Left lung (tissue), 10 donors: Measurements from ENCODE around the gene MED27. TPM values are rescaled to one million over a fixed set of nuclear protein-coding genes. Genes with fewer than 3 reads are reported as not detected.

Experiments used
- ATAC-seq: fragments of 200-7000 bp; cut with Tn5 transposase; one replicate; pipeline ENCODE4 v1.9.1; 2020; ENCODE audit warnings: moderate library complexity
- DNase-seq, 4 donors: peaks; one replicate each; pipeline ENCODE4 v3.0.0-alpha.2; 2013 to 2020
- H3K27ac ChIP-seq, 2 donors: fragments of 200-600 bp; sonication (generic) in 1 of 2; one replicate each; pipeline versions ENCODE4 v1.5.0 to v1.8.0; 2020 to 2021
- H3K27me3 ChIP-seq, 2 donors: fragments of 200-600 bp; sonication (generic) in 1 of 2; one replicate each; pipeline versions ENCODE4 v1.5.0 to v1.8.0; 2020 to 2021
- H3K36me3 ChIP-seq, 2 donors: fragments of 200-600 bp; sonication (generic) in 1 of 2; one replicate each; pipeline versions ENCODE4 v1.5.0 to v1.8.0; 2020 to 2021
- H3K4me1 ChIP-seq, 2 donors: fragments of 200-600 bp; one replicate each; pipeline ENCODE4 v1.8.0; 2021
- H3K4me3 ChIP-seq, 2 donors: fragments of 200-600 bp; sonication (generic) in 1 of 2; one replicate each; pipeline versions ENCODE4 v1.5.0 to v1.8.0; 2020 to 2021; ENCODE audit warnings: mild to moderate bottlenecking in 1 of 2
- H3K9me3 ChIP-seq, 2 donors: fragments of 200-600 bp; sonication (generic) in 1 of 2; one replicate each; pipeline versions ENCODE4 v1.5.0 to v1.8.0; 2020 to 2021
- CTCF ChIP-seq, 2 donors: fragments of 200-600 bp; sonication (generic) in 1 of 2; IDR thresholded peaks; one replicate each; pipeline versions ENCODE4 v1.5.0 to v1.8.0; 2021; ENCODE audit warnings: antibody characterized with exemption in 2 of 2
- intact Hi-C, 2 donors: fragments of 100-400 bp; cut with DNase I; formaldehyde crosslinking; loops; one replicate each; pipeline versions ENCODE4 v1.11.2 to v1.14.2; 2022
- polyA plus RNA-seq, 6 donors: library from polyadenylated mRNA; unstranded; fragments of 120-200 nt; gene quantifications; one replicate each; pipeline ENCODE4 v1.2.1, GENCODE V29; 2013; ENCODE audit not compliant: insufficient read length in 6 of 6
- total RNA-seq, 2 donors: library from RNA; stranded (reverse); fragmentation: NEBNext Ultra II Directional; extraction: Animal tissue kit (Norgen Biotek cat#: 25700); gene quantifications; one replicate each; pipeline ENCODE4 v1.2.1, GENCODE V29; 2021
- donor health status: DM: no; HTN: yes; CAD: no.
- donor health status: DM: no; HTN: no; CAD: no.

Gene MED27
- total and polyA plus RNA-seq, 8 donors: 12.5 to 18.6 (median 16.7) TPM

DNA sequence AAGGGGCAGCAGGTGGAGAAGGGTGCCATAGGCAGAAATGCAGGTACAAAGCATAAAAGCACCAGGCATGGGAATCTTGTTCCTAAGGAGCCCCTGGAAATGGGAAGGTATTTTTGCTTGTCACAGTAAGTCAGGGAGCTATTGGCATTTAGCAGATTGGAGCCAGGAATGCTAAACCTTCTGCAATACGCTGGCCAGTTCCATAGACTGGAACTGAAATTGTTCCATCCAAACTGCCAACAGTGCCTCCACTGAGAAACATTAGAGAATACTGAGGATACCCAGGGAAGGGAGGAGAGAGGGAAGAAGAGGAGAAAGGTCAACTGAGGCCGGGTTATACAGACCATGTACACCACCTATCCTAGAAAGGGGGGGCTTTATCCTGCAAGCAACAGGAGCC, 162.7 kb downstream of the MED27 start:
- Histone ChIP-seq H3K27me3 (no peaks in the 10 kb centered on the region), H3K36me3 (no peaks in the 10 kb centered on the region), H3K4me1 (no peaks in the 10 kb centered on the region), H3K9me3 (no peaks in the 10 kb centered on the region), H3K27ac (no peak overlapping the region), H3K4me3 (no peak overlapping the region)
- no peak for DNase-seq
- no peak for ATAC-seq
- TF ChIP-seq CTCF (IDR thresholded peaks at IDR 0.05): no peak
- intact Hi-C loops: no loop called here

DNA sequence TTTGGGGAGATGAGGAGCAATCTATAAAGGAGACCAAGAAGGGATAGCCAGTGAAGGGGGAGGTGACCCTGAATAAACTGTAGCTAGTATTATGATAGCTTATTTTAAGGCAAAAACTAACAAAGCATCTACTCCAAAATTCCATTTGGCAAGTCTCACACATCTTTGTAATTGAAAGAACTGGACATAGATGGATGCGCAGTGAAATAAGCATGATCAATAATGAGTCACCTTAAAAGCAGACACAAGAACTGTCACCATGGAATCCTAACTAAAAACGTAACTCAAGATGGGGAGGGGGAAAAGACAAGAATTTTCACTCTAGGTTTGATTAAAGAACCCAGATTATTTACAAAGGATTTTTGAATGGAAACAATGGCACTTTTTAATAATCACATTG, 164.5 kb downstream of the MED27 start:
- no peak for DNase-seq
- H3K4me1 ChIP-seq: no peaks in the 10 kb centered on the region
- no peak for TF ChIP-seq CTCF (IDR thresholded peaks at IDR 0.05)
- H3K27me3 ChIP-seq: no peaks in the 10 kb centered on the region
- H3K27ac ChIP-seq: no peak overlapping the region
- no peak overlapping the region for H3K4me3 ChIP-seq
- no peaks in the 10 kb centered on the region for H3K9me3 ChIP-seq
- intact Hi-C loops: no loop called here
- H3K36me3 ChIP-seq: no peaks in the 10 kb centered on the region
- ATAC-seq: no peak

DNA sequence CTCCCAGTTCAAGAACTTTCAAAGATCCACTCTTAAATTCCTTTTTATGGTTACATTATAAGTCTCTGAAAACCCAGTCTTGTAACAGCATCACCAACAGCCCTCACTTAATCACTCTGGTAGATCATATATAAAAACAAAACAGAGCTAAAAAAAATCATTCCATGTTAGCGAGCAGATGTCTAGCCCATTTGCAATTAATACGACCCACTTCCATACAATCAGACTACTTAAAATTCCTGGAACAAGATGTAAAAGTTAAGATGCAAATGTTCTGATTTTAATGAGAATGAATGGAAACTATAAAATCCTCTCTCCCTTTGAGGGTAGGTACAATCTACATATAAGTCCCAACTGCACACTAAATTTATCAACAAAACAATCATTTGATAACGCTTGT, 167.0 kb downstream of the MED27 start:
- no peak for TF ChIP-seq CTCF (IDR thresholded peaks at IDR 0.05)
- DNase-seq (no peak), ATAC-seq (no peak)
- Histone ChIP-seq H3K9me3 (no peaks in the 10 kb centered on the region), H3K4me3 (no peak overlapping the region), H3K27ac (no peak overlapping the region), H3K36me3 (no peaks in the 10 kb centered on the region), H3K27me3 (no peaks in the 10 kb centered on the region), H3K4me1 (no peaks in the 10 kb centered on the region)
- intact Hi-C loops: no loop called here

GRCh38 chr9:131912069-131912468, 167.6 kb downstream of the MED27 start:
- Histone ChIP-seq H3K36me3 (no peaks in the 10 kb centered on the region), H3K27me3 (no peaks in the 10 kb centered on the region), H3K9me3 (no peaks in the 10 kb centered on the region), H3K4me3 (no peak overlapping the region), H3K27ac (no peak overlapping the region), H3K4me1 (no peaks in the 10 kb centered on the region)
- no peak for TF ChIP-seq CTCF (IDR thresholded peaks at IDR 0.05)
- intact Hi-C loops: no loop called here
- DNase-seq (no peak), ATAC-seq (no peak)

DNA sequence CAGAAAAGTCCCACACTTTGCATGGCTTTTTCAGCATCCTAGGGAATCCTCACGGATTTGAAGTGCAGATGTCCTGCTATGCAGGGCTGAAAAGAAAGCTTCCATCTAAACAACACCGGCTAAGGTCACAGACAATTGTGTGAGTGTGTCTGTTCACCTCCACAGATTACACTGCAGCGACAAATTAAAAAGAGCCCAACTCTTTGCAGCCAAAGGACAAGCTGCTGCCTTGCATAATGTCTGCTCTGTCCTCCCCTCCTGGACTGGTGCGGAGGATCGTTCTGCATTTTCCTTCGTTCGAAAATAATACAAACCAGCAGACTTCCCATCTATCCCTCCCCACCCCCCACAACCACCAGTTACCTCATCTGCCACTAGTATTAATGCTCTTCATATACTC, 169.1 kb downstream of the MED27 start:
- no peak for DNase-seq
- intact Hi-C loops: no loop called here
- TF ChIP-seq CTCF (IDR thresholded peaks at IDR 0.05): no peak

More for the DNA sequence above, 169.1 kb downstream of the MED27 start:
- Histone ChIP-seq H3K27ac (no peak overlapping the region), H3K36me3 (no peaks in the 10 kb centered on the region), H3K4me3 (no peak overlapping the region), H3K27me3 (no peaks in the 10 kb centered on the region), H3K4me1 (no peaks in the 10 kb centered on the region), H3K9me3 (no peaks in the 10 kb centered on the region)
- no peak for ATAC-seq
